SU-DHL-6 (cell line): ENCODE data around the gene TUBA4B.

ENCODE experiments used
- H2AFZ ChIP-seq: fragments of 200-600 bp; sonication (generic); 2 replicates; pipeline ENCODE4 v1.6.1; 2014; ENCODE audit warnings: low read depth, mild to moderate bottlenecking, moderate library complexity, mixed read lengths, antibody characterized with exemption, low read length; ENCODE audit not compliant: severe bottlenecking
- H3F3A ChIP-seq: fragments of 200-600 bp; shearing (Covaris generic); 2 replicates; pipeline ENCODE4 v1.6.0; 2016; ENCODE audit warnings: antibody characterized with exemption, mild to moderate bottlenecking; ENCODE audit not compliant: insufficient read depth
- H3K27ac ChIP-seq: fragments of 200-600 bp; sonication (generic); 2 replicates; pipeline ENCODE4 v1.5.1; 2016; ENCODE audit warnings: low read depth, mild to moderate bottlenecking, low read length, moderate library complexity, mixed read lengths
- H3K27me3 ChIP-seq: fragments of 200-600 bp; sonication (generic), shearing (Covaris generic); 2 replicates; pipeline ENCODE4 v1.6.0; 2014; ENCODE audit warnings: mild to moderate bottlenecking, low read length
- H3K36me3 ChIP-seq: fragments of 200-600 bp; sonication (generic); 2 replicates; pipeline ENCODE4 v1.6.1; 2014; ENCODE audit warnings: mild to moderate bottlenecking, low read length, mixed read lengths
- H3K4me2 ChIP-seq: fragments of 300-600, 200-600 bp; shearing (Covaris generic), sonication (generic); 2 replicates; pipeline ENCODE4 v1.6.0; 2014; ENCODE audit warnings: low read length, low read depth, mild to moderate bottlenecking; ENCODE audit not compliant: poor library complexity, severe bottlenecking
- H3K4me3 ChIP-seq: fragments of 200-600 bp; sonication (generic); 2 replicates; pipeline ENCODE4 v1.5.1; 2014; ENCODE audit warnings: antibody characterized with exemption, low read length, mild to moderate bottlenecking, mixed read lengths; ENCODE audit not compliant: insufficient read depth, poor library complexity, severe bottlenecking
- H3K79me2 ChIP-seq: fragments of 200-600 bp; sonication (generic); 2 replicates; pipeline ENCODE4 v1.6.1; 2014; ENCODE audit warnings: mild to moderate bottlenecking, low read length, moderate library complexity; ENCODE audit not compliant: insufficient read depth
- H3K9ac ChIP-seq: fragments of 200-600 bp; sonication (generic); 2 replicates; pipeline ENCODE4 v1.7.0; 2014; ENCODE audit warnings: mild to moderate bottlenecking, low read length
- H3K9me2 ChIP-seq: fragments of 200-600 bp; sonication (generic); replicated peaks from 2 replicates; pipeline ENCODE4 v1.6.1; 2014; ENCODE audit warnings: low read length; ENCODE audit not compliant: insufficient read depth
- H3K9me3 ChIP-seq: fragments of 200-600 bp; sonication (generic); 2 replicates; pipeline ENCODE4 v1.6.1; 2014; ENCODE audit warnings: low read length, mixed read lengths; ENCODE audit not compliant: insufficient read depth
- H4K20me1 ChIP-seq: fragments of 200-600 bp; sonication (generic); 2 replicates; pipeline ENCODE4 v1.6.1; 2014; ENCODE audit warnings: low read depth, mild to moderate bottlenecking, antibody characterized with exemption, low read length, moderate library complexity, mixed read lengths
- EZH2phosphoT487 ChIP-seq: fragments of 200-600 bp; sonication (generic), shearing (Covaris generic); conservative IDR thresholded peaks from 2 replicates; pipeline ENCODE4 v1.6.1; 2018; ENCODE audit warnings: mild to moderate bottlenecking, antibody characterized with exemption, low read length, moderate library complexity, mixed read lengths
- TF ChIP-seq, protein P1 (sequence below): fragments of 200-600 bp; sonication (generic); IDR thresholded peaks from one replicate; pipeline ENCODE4 v1.5.1; 2017; ENCODE audit warnings: antibody characterized with exemption, mild to moderate bottlenecking, low read length, moderate library complexity; ENCODE audit not compliant: insufficient read depth, poor library complexity, severe bottlenecking

The TUBA4B gene

DNA sequence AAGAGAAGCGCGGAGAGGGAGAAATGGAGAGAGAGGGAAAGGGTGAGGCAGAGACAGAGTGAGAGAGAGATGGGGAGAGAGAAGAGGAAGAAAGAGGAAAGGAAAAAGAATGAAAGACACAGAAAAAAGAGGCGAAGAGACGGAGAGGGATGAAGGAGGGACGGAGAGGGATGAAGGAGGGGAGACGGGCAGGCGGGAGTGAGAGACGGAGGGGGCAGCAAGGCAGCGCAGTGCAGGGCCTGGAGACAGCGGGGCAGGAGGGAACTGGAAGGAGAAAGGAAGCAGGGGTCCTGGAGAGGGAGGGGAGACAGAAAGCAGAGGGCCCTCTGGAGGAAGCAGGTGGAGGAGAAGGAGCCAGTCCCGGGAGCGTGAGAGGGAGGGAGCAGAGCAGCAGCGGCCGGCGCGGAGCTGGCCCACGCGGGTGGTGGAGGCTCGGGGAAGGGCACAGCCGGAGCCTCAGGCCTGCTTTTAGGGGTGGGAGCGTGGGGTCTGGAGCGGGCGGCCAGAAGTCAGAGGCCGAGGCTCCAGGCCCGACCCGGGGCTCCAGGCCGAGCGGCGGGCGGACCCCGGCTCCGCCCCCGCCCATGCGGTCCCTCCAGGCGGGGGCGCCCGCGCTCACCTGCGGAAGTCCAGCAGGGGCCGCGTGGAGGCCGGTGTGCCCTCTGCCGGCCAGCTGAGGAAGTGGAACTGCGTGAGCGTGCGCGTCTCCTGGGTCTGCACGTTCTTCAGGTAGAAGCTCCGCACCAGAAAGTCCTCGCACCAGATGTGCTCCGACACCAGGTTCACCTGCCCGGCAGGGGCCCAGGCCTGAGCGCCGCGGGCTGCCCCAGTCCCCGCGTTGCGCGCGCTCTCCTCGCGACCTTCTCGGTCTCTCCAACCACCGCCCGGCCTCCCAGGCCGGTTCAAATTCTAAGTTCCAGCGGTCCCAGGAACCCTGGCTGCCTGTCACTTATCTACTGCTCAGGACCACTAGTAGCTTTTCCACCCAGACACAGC, 41.6 kb downstream of the TUBA4B start:
- Histone ChIP-seq H3F3A (no peaks in the 10 kb centered on the region), H3K9me2 (no peaks in the 10 kb centered on the region), H3K27me3 (no peaks in the 10 kb centered on the region), H3K27ac (no peak overlapping the region), H3K79me2 (no peaks in the 10 kb centered on the region), H3K36me3 (no peaks in the 10 kb centered on the region), H3K4me2 (peak overlapping the region; percentile 57), H3K4me3 (peak overlapping the region; percentile 26), H2AFZ (peak overlapping the region; percentile 86), H3K9me3 (no peaks in the 10 kb centered on the region), H4K20me1 (no peaks in the 10 kb centered on the region), H3K9ac (peak overlapping the region; percentile 54)
- no peak for TF ChIP-seq EZH2phosphoT487
- TF ChIP-seq, protein P1, sequence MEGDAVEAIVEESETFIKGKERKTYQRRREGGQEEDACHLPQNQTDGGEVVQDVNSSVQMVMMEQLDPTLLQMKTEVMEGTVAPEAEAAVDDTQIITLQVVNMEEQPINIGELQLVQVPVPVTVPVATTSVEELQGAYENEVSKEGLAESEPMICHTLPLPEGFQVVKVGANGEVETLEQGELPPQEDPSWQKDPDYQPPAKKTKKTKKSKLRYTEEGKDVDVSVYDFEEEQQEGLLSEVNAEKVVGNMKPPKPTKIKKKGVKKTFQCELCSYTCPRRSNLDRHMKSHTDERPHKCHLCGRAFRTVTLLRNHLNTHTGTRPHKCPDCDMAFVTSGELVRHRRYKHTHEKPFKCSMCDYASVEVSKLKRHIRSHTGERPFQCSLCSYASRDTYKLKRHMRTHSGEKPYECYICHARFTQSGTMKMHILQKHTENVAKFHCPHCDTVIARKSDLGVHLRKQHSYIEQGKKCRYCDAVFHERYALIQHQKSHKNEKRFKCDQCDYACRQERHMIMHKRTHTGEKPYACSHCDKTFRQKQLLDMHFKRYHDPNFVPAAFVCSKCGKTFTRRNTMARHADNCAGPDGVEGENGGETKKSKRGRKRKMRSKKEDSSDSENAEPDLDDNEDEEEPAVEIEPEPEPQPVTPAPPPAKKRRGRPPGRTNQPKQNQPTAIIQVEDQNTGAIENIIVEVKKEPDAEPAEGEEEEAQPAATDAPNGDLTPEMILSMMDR: peak; percentile 97

DNA sequence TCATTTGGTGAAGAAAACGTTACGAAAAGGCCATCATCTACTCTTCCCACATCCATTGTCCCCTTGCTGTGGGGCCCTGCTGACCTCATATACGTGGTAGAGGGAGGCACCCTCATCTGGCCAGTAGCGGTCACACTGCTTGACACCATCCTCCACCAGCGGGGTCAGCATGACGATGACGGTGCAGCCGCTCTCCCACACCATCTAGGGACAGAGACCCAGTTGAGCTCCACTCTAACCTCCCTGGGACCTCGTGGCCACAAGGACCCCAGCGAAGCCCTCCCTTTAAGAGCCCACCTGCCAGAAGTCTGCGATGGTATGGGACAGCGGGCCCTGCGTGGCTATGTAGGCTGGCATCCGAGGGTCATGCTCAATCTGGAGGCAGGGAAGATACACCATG, 43.1 kb downstream of the TUBA4B start:
- no peaks in the 10 kb centered on the region for H4K20me1 ChIP-seq
- TF ChIP-seq, protein P1: no peak
- TF ChIP-seq EZH2phosphoT487: no peak
- no peak overlapping the region for H3K27ac ChIP-seq
- H3F3A ChIP-seq: no peaks in the 10 kb centered on the region
- no peak overlapping the region for H3K4me3 ChIP-seq
- no peaks in the 10 kb centered on the region for H3K36me3 ChIP-seq
- H3K79me2 ChIP-seq: no peaks in the 10 kb centered on the region
- H3K9me2 ChIP-seq: no peaks in the 10 kb centered on the region
- H3K4me2 ChIP-seq: no peak overlapping the region
- no peaks in the 10 kb centered on the region for H3K9me3 ChIP-seq
- no peak overlapping the region for H2AFZ ChIP-seq
- H3K9ac ChIP-seq: no peak overlapping the region
- no peaks in the 10 kb centered on the region for H3K27me3 ChIP-seq

DNA sequence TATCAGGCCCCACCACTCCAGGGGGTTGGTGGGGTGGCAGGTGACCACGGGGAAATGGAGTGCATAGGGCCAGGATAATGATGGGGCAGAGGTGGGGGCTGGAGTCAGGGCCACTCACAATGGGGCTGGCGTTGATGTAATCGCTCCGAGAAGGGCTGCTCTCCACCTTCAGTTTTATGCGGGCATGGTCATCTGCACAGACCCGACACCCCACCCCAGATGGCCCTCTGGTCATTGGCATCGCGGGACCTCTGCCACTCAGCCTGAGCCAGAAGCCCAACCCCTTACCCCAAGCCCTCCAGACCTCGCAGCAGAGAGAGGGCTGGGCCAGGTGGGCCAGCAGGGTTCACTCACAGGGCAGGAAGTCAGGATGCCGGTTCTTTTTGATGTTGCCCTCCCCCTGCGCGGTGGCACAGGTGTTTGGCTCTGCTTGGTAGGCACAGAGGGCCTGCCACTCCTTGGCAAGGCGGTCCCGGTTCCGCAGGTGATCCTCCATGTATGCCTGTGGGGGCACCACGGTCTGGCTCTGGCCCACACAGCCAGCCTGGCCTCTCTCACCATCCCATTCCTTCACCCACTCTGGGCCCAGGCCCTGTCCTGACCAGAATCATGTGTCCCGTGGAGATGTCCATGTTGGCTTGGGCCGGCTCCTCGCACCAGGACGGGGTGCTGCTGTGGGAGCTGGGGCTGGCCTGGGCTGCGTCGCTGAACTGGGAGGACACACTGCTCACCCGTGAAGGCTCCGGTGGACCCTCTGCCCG, 43.8 kb downstream of the TUBA4B start:
- no peaks in the 10 kb centered on the region for H4K20me1 ChIP-seq

More for the DNA sequence above, 43.8 kb downstream of the TUBA4B start:
- H3K4me2 ChIP-seq: no peak overlapping the region
- TF ChIP-seq, protein P1: no peak
- no peak for TF ChIP-seq EZH2phosphoT487
- H3K9me2 ChIP-seq: no peaks in the 10 kb centered on the region
- no peaks in the 10 kb centered on the region for H3K9me3 ChIP-seq
- H3K27ac ChIP-seq: no peak overlapping the region
- no peak overlapping the region for H2AFZ ChIP-seq
- H3K9ac ChIP-seq: no peak overlapping the region
- H3K4me3 ChIP-seq: no peak overlapping the region
- H3K79me2 ChIP-seq: no peaks in the 10 kb centered on the region
- no peaks in the 10 kb centered on the region for H3F3A ChIP-seq
- H3K27me3 ChIP-seq: no peaks in the 10 kb centered on the region
- no peaks in the 10 kb centered on the region for H3K36me3 ChIP-seq
